Measurements from ENCODE around the gene MARK3. TPM values are rescaled to one million over a fixed set of nuclear protein-coding genes. Genes with fewer than 3 reads are reported as not detected.

The MARK3 gene
- total and polyA plus RNA-seq, 2 donors (not counting 1 experiment from before 2014, with no cell fraction given) = 73.0 to 142 TPM

GRCh38 chr14:103543140-103543539 is 157.9 kb downstream of the MARK3 start:
- H3K27me3 Mint-ChIP-seq = no peaks in the 10 kb centered on the region
- Histone ChIP-seq H3K36me3 (replicated peaks in 1 of 2; ENCODE audit: control extremely low read depth in 1 of 2, control insufficient read depth in 1 of 2, extremely low read depth in 1 of 2, insufficient read depth in 2 of 2, low read length in 1 of 2) (no peaks in the 10 kb centered on the region), H3K27me3 (replicated peaks in 1 of 4; ENCODE audit: control extremely low read depth in 1 of 4, control insufficient read depth in 3 of 4, insufficient read depth in 4 of 4, low read length in 3 of 4) (peaks cover 0 to 22% (median 2%) of the 10 kb centered on the region in 4 experiments), H4K20me1 (ENCODE audit: control insufficient read depth, insufficient read depth, low read length, poor library complexity, severe bottlenecking) (peaks cover 19% of the 10 kb centered on the region), H3K4me1 (ENCODE audit: control insufficient read depth in 2 of 2, insufficient read depth in 2 of 2, low read length in 2 of 2) (peaks cover 0 to 6% of the 10 kb centered on the region in 2 donors), H3K9me3 (ENCODE audit: control extremely low read depth in 1 of 3, control insufficient read depth in 2 of 3, insufficient read depth in 1 of 3, low read length in 2 of 3) (no peaks in the 10 kb centered on the region), H3K9ac (ENCODE audit: low read length) (no peak overlapping the region), H3K27ac (ENCODE audit: low read length in 2 of 2) (no peak overlapping the region), H3K79me2 (ENCODE audit: control insufficient read depth, insufficient read depth, low read length) (peaks cover 6% of the 10 kb centered on the region), H3K4me2 (replicated peaks; ENCODE audit: low read depth, low read length, poor library complexity, severe bottlenecking) (no peak overlapping the region), H3K4me3 (ENCODE audit: control extremely low read depth in 1 of 5, extremely low read depth in 1 of 5, insufficient read depth in 1 of 5, low read depth in 2 of 5, low read length in 4 of 5) (no peak overlapping the region), H2AFZ (ENCODE audit: insufficient read depth, low read depth, low read length, poor library complexity, severe bottlenecking) (no peak overlapping the region)
- H3K9me3 Mint-ChIP-seq (ENCODE audit: insufficient read depth) = no peaks in the 10 kb centered on the region
- intact Hi-C loops (cut with micrococcal nuclease) = no loop called here
- CTCF ChIA-PET = interaction anchor here (1.3 to 9.3 kb wide), 2 partner anchors 24 to 43 kb away, joined by 3 to 128 read pairs; no protein-coding TSS in a partner anchor
- DNase-seq = no peak
- 88% methylated on average over 10 of the region's 10 CpGs for WGBS (ENCODE audit: insufficient coverage)
- POLR2A ChIA-PET = no interaction called here
- H3K4me1 Mint-ChIP-seq = peaks cover 4% of the 10 kb centered on the region
- H3K27ac Mint-ChIP-seq = no peak overlapping the region
- TF ChIP-seq CTCF (IDR thresholded peaks at IDR 0.05) (no peak), EZH2 (IDR thresholded peaks at IDR 0.05; ENCODE audit: borderline replicate concordance, insufficient read depth, low read depth, low read length, poor library complexity, severe bottlenecking) (no peak)
- ATAC-seq (ENCODE audit: low read depth) = no peak
- no peak overlapping the region for H3K4me3 Mint-ChIP-seq

GRCh38 chr14:103543721-103544387 is 158.6 kb downstream of the MARK3 start:
- ChIA-PET POLR2A (no interaction called here), CTCF (interaction anchor here (9.3 kb wide), 1 partner anchor 24 kb away, joined by 128 read pairs; no protein-coding TSS in a partner anchor)
- H3K79me2 ChIP-seq (ENCODE audit: control insufficient read depth, insufficient read depth, low read length) = peaks cover 6% of the 10 kb centered on the region
- H4K20me1 ChIP-seq (ENCODE audit: control insufficient read depth, insufficient read depth, low read length, poor library complexity, severe bottlenecking) = peaks cover 19% of the 10 kb centered on the region
- no peak overlapping the region for H3K9ac ChIP-seq (ENCODE audit: low read length)
- H3K4me1 Mint-ChIP-seq = peaks cover 4% of the 10 kb centered on the region
- H3K36me3 ChIP-seq (replicated peaks in 1 of 2; ENCODE audit: control extremely low read depth in 1 of 2, control insufficient read depth in 1 of 2, extremely low read depth in 1 of 2, insufficient read depth in 2 of 2, low read length in 1 of 2) = no peaks in the 10 kb centered on the region
- H3K4me3 Mint-ChIP-seq = no peak overlapping the region
- 84% methylated on average over 15 of the region's 19 CpGs for WGBS (ENCODE audit: insufficient coverage)
- no peak overlapping the region for H3K4me2 ChIP-seq (replicated peaks; ENCODE audit: low read depth, low read length, poor library complexity, severe bottlenecking)
- H3K9me3 Mint-ChIP-seq (ENCODE audit: insufficient read depth) = no peaks in the 10 kb centered on the region
- H2AFZ ChIP-seq (ENCODE audit: insufficient read depth, low read depth, low read length, poor library complexity, severe bottlenecking) = no peak overlapping the region
- no peak for TF ChIP-seq CTCF (IDR thresholded peaks at IDR 0.05)
- no peak for TF ChIP-seq EZH2 (IDR thresholded peaks at IDR 0.05; ENCODE audit: borderline replicate concordance, insufficient read depth, low read depth, low read length, poor library complexity, severe bottlenecking)
- H3K9me3 ChIP-seq (ENCODE audit: control extremely low read depth in 1 of 3, control insufficient read depth in 2 of 3, insufficient read depth in 1 of 3, low read length in 2 of 3) = no peaks in the 10 kb centered on the region
- no peak for DNase-seq
- H3K4me3 ChIP-seq (ENCODE audit: control extremely low read depth in 1 of 5, extremely low read depth in 1 of 5, insufficient read depth in 1 of 5, low read depth in 2 of 5, low read length in 4 of 5) = no peak overlapping the region
- H3K27me3 ChIP-seq (replicated peaks in 1 of 4; ENCODE audit: control extremely low read depth in 1 of 4, control insufficient read depth in 3 of 4, insufficient read depth in 4 of 4, low read length in 3 of 4) = peaks cover 0 to 22% (median 2%) of the 10 kb centered on the region in 4 experiments
- no peak overlapping the region for H3K27ac Mint-ChIP-seq
- intact Hi-C loops (cut with micrococcal nuclease) = no loop called here
- H3K27ac ChIP-seq (ENCODE audit: low read length in 2 of 2) = no peak overlapping the region
- H3K4me1 ChIP-seq (ENCODE audit: control insufficient read depth in 2 of 2, insufficient read depth in 2 of 2, low read length in 2 of 2) = peaks cover 0 to 6% of the 10 kb centered on the region in 2 donors
- no peaks in the 10 kb centered on the region for H3K27me3 Mint-ChIP-seq
- ATAC-seq (ENCODE audit: low read depth) = no peak

Measured in B cell (primary cell).